IMR-90 (cell line): ENCODE results near the gene DRICH1. TPM values are rescaled to one million over a fixed set of nuclear protein-coding genes. Genes with fewer than 3 reads are reported as not detected.

Experiments
- ATAC-seq: fragments of 200-7000 bp; cut with Tn5 transposase; 2 replicates; pipeline ENCODE4 v1.9.1; 2020; ENCODE audit warnings: low read depth, mild to moderate bottlenecking, moderate library complexity
- Bru-seq: library from RNA; stranded (reverse); fragments of 400-500 nt; gene quantifications from one replicate; lab custom pipeline; 2021; lab: Mats Ljungman, UMichigan
- BruChase-seq, 2 experiments: library from RNA; stranded (reverse); fragments of 400-500 nt; gene quantifications; one replicate each; lab custom pipeline; 2021; lab: Mats Ljungman, UMichigan
- BruUV-seq: library from RNA; stranded (reverse); fragments of 400-500 nt; replicated peaks from 2 replicates; lab custom pipeline; 2021; lab: Mats Ljungman, UMichigan
- CTCF ChIA-PET: fragments of 300-600 bp; formaldehyde crosslinking; extraction: SDS; loops from one replicate; lab custom pipeline; 2021; ENCODE audit warnings: antibody characterized with exemption; lab: Yijun Ruan, JAX
- POLR2A ChIA-PET: fragments of 300-600 bp; sonication (Branson Sonifier 250); formaldehyde crosslinking; loops from one replicate; lab custom pipeline; 2022; ENCODE audit warnings: antibody characterized with exemption; ENCODE audit not compliant: unreplicated experiment; lab: Charles Lee
- DNase-seq: peaks from one replicate; pipeline ENCODE4 v3.0.0; 2013
- H2AFZ ChIP-seq: replicated peaks from 2 replicates; pipeline ENCODE3; 2013; ENCODE audit warnings: low read length, mild to moderate bottlenecking; ENCODE audit not compliant: poor library complexity
- H2AK5ac ChIP-seq: 2 replicates; pipeline ENCODE4 v1.6.1; 2013; ENCODE audit warnings: low read depth, low read length, inconsistent platforms
- H2AK9ac ChIP-seq: replicated peaks from 2 replicates; pipeline ENCODE3; 2013; ENCODE audit warnings: mild to moderate bottlenecking, low read depth, low read length, moderate library complexity; ENCODE audit not compliant: poor library complexity
- H2BK120ac ChIP-seq: 2 replicates; pipeline ENCODE4 v1.6.1; 2013; ENCODE audit warnings: low read depth, low read length, inconsistent platforms
- H2BK15ac ChIP-seq: 3 replicates; pipeline ENCODE4 v1.6.1; 2013; ENCODE audit warnings: low read depth, low read length, inconsistent platforms
- H2BK20ac ChIP-seq: 2 replicates; pipeline ENCODE4 v1.6.1; 2013; ENCODE audit warnings: low read depth, mild to moderate bottlenecking, inconsistent platforms, low read length, moderate library complexity
- H2BK5ac ChIP-seq: 2 replicates; pipeline ENCODE4 v1.6.1; 2013; ENCODE audit warnings: mild to moderate bottlenecking, low read depth, low read length, inconsistent platforms; ENCODE audit not compliant: poor library complexity, severe bottlenecking
- H3K14ac ChIP-seq: replicated peaks from 2 replicates; pipeline ENCODE4 v1.6.1; 2013; ENCODE audit warnings: low read depth, low read length, inconsistent platforms
- H3K18ac ChIP-seq: 2 replicates; pipeline ENCODE4 v1.6.1; 2013; ENCODE audit warnings: low read depth, low read length, control low read depth
- H3K23ac ChIP-seq: 2 replicates; pipeline ENCODE4 v1.6.1; 2013; ENCODE audit warnings: low read depth, low read length, inconsistent platforms
- H3K27ac ChIP-seq: 2 replicates; pipeline ENCODE4 v1.5.1; 2013; ENCODE audit warnings: mild to moderate bottlenecking, control low read depth, low read length; ENCODE audit not compliant: insufficient read depth
- H3K27me3 ChIP-seq: 2 replicates; pipeline ENCODE4 v1.6.1; 2013; ENCODE audit warnings: low read length; ENCODE audit not compliant: control insufficient read depth, insufficient read depth
- H3K36me3 ChIP-seq: 2 replicates; pipeline ENCODE4 v1.6.1; 2013; ENCODE audit warnings: low read length, mixed read lengths; ENCODE audit not compliant: control insufficient read depth, insufficient read depth
- H3K4ac ChIP-seq: 2 replicates; pipeline ENCODE4 v1.6.1; 2013; ENCODE audit warnings: low read depth, low read length, inconsistent platforms
- H3K4me1 ChIP-seq: 2 replicates; pipeline ENCODE4 v1.6.1; 2013; ENCODE audit warnings: low read length, mixed read lengths; ENCODE audit not compliant: control insufficient read depth, insufficient read depth
- H3K4me2 ChIP-seq: 2 replicates; pipeline ENCODE4 v1.6.1; 2013; ENCODE audit warnings: low read depth, mild to moderate bottlenecking, control low read depth, low read length, moderate library complexity
- H3K4me3 ChIP-seq: 2 replicates; pipeline ENCODE4 v1.5.1; 2013; ENCODE audit warnings: low read depth, mild to moderate bottlenecking, control low read depth, low read length, moderate library complexity; ENCODE audit not compliant: insufficient read depth
- H3K56ac ChIP-seq: 2 replicates; pipeline ENCODE4 v1.6.1; 2013; ENCODE audit warnings: low read length, inconsistent platforms; ENCODE audit not compliant: insufficient read depth; ENCODE audit errors: extremely low read depth
- H3K79me1 ChIP-seq, 2 experiments: 2 replicates each; pipeline ENCODE4 v1.6.1; 2013; ENCODE audit warnings: low read length in 2 of 2, inconsistent platforms in 1 of 2, low read depth in 1 of 2
- H3K9ac ChIP-seq: 2 replicates; pipeline ENCODE4 v1.6.1; 2013; ENCODE audit warnings: low read depth, low read length, control low read depth
- H3K9me1 ChIP-seq: 2 replicates; pipeline ENCODE4 v1.6.1; 2013; ENCODE audit warnings: low read length, inconsistent platforms; ENCODE audit not compliant: insufficient read depth
- H3K9me3 ChIP-seq: 2 replicates; pipeline ENCODE4 v1.6.1; 2013; ENCODE audit warnings: low read length; ENCODE audit not compliant: control insufficient read depth, insufficient read depth
- H4K20me1 ChIP-seq: 2 replicates; pipeline ENCODE4 v1.6.1; 2013; ENCODE audit warnings: low read length, inconsistent platforms; ENCODE audit not compliant: insufficient read depth
- H4K5ac ChIP-seq: 2 replicates; pipeline ENCODE4 v1.6.1; 2013; ENCODE audit warnings: mild to moderate bottlenecking, low read depth, low read length, control low read depth
- H4K8ac ChIP-seq, 2 experiments: 2 replicates each; pipeline ENCODE4 v1.6.1; 2013; ENCODE audit warnings: low read depth in 2 of 2, low read length in 2 of 2, control low read depth in 1 of 2, inconsistent platforms in 1 of 2
- H4K91ac ChIP-seq: 2 replicates; pipeline ENCODE4 v1.6.1; 2013; ENCODE audit warnings: low read depth, low read length, inconsistent platforms; ENCODE audit not compliant: insufficient read depth
- BHLHE40 ChIP-seq: fragments of 150-350 bp; IDR thresholded peaks from 2 replicates; pipeline ENCODE4 v1.6.1; 2016; ENCODE audit warnings: mild to moderate bottlenecking, low read depth, low read length
- CEBPB ChIP-seq: IDR thresholded peaks from 2 replicates; pipeline ENCODE4 v1.6.1; 2012; ENCODE audit warnings: low read depth, low read length, improper control_type of control experiment
- CHD1 ChIP-seq: IDR thresholded peaks from 2 replicates; pipeline ENCODE4 v1.6.1; 2012; ENCODE audit warnings: low read depth, low read length, improper control_type of control experiment
- CTCF ChIP-seq: conservative IDR thresholded peaks from 2 replicates; pipeline ENCODE4 v1.5.1; 2012; ENCODE audit warnings: mild to moderate bottlenecking, low read depth, low read length, improper control_type of control experiment
- ELK1 ChIP-seq: fragments of 150-350 bp; IDR thresholded peaks from 2 replicates; pipeline ENCODE4 v1.6.1; 2016; ENCODE audit warnings: low read depth, mild to moderate bottlenecking, low read length, moderate library complexity, borderline replicate concordance
- FOS ChIP-seq: fragments of 150-350 bp; IDR thresholded peaks from 2 replicates; pipeline ENCODE4 v1.6.1; 2016; ENCODE audit warnings: low read depth, low read length
- RCOR1 ChIP-seq: IDR thresholded peaks from 2 replicates; pipeline ENCODE4 v1.6.1; 2012; ENCODE audit warnings: mild to moderate bottlenecking, low read length, improper control_type of control experiment; ENCODE audit not compliant: insufficient replicate concordance
- RFX5 ChIP-seq: IDR thresholded peaks from 2 replicates; pipeline ENCODE4 v1.8.0; 2012; ENCODE audit warnings: low read depth, mild to moderate bottlenecking, low read length, moderate library complexity
- USF2 ChIP-seq: fragments of 150-350 bp; IDR thresholded peaks from 2 replicates; pipeline ENCODE4 v1.6.1; 2017; ENCODE audit warnings: mild to moderate bottlenecking, antibody characterized with exemption, low read length, low read depth
- WGBS, 2 experiments: methylation state at CpG; one replicate each; pipeline versions ENCODE4 v1.1.5 to v1.1.7; 2013; ENCODE audit warnings: missing lambda C conversion rate in 2 of 2; ENCODE audit not compliant: insufficient read length in 1 of 2; ENCODE audit errors: extremely low coverage in 2 of 2; 5-methylcytosine and 5-hydroxymethylcytosine counted together
- dilution Hi-C: fragments of 300-500 bp; cut with HindIII; formaldehyde crosslinking; loops from one replicate; pipeline ENCODE4 v1.14.3; 2018; ENCODE audit warnings: low sequenced_read_pairs; ENCODE audit not compliant: unreplicated experiment
- in situ Hi-C: fragments of 300-500 bp; cut with MboI; formaldehyde crosslinking; loops from 3 replicates; pipeline ENCODE4 v1.14.3; 2019; ENCODE audit warnings: low sequenced_read_pairs, inconsistent platforms, mixed read lengths
- intact Hi-C: fragments of 100-400 bp; cut with micrococcal nuclease; formaldehyde crosslinking; loops from 2 replicates; pipeline ENCODE4 v1.10.0; 2022
- long read RNA-seq: library from polyadenylated mRNA; unstranded; transcript quantifications from one replicate; pipeline ENCODE4 v2.0.0, GENCODE V29; 2021; ENCODE audit not compliant: unreplicated experiment
- polyA plus RNA-seq, 3 experiments: library from polyadenylated mRNA; depleted of rRNA; stranded (reverse); fragments of >200 nt; gene quantifications; 2 replicates each; pipeline ENCODE4 v1.2.3, GENCODE V29; 2012; ENCODE audit warnings: low replicate concordance in 1 of 3
- total RNA-seq: library from RNA; depleted of rRNA; stranded (reverse); fragments of >200 nt; gene quantifications from 2 replicates; pipeline ENCODE4 v1.2.3, GENCODE V29; 2012; rRNA removed

Gene DRICH1
- total RNA-seq: under 0.01 TPM in 1 of 2 replicates, not detected in the other
- 0.13 and 0.14 TPM in 2 replicates for polyA plus RNA-seq (2012; rRNA removed)
- not detected in 2 replicates for polyA plus RNA-seq (2012; cell fraction: cytosol; rRNA removed)
- polyA plus RNA-seq (2012; cell fraction: nucleus; rRNA removed; ENCODE audit: low replicate concordance): 0.78 and 1.9 TPM in 2 replicates
- percentile 44 among the genes with signal in this experiment for Bru-seq, nascent RNA
- percentile 55 among the genes with signal in this experiment for BruChase-seq, experiment 1, labeled RNA remaining after a 6-hour chase
- percentile 50 among the genes with signal in this experiment for BruChase-seq, experiment 2, labeled RNA remaining after a 2-hour chase
- long read RNA-seq: 0 reads

- no peak within 1 kb of the TSS for H2AK9ac ChIP-seq
- no peak within 1 kb of the TSS for H4K8ac ChIP-seq
- H3K9me3 ChIP-seq: no peaks in the 10 kb centered on the region
- no peaks in the 10 kb centered on the region for H3K27me3 ChIP-seq
- no peak for TF ChIP-seq BHLHE40
- TF ChIP-seq CHD1: no peak
- no peak for TF ChIP-seq USF2
- no peak for TF ChIP-seq CEBPB
- no peak for TF ChIP-seq RFX5
- TF ChIP-seq ELK1: no peak
- TF ChIP-seq CTCF: no peak
- no peak for TF ChIP-seq RCOR1
- TF ChIP-seq FOS: no peak
- H3K4me3 ChIP-seq: no peak within 1 kb of the TSS
- DNase-seq (no peak), ATAC-seq (no peak)
- CTCF ChIA-PET: no interaction called here
- H3K79me1 ChIP-seq: no peaks in the 10 kb centered on the region
- no peak within 1 kb of the TSS for H3K27ac ChIP-seq
- H3K4ac ChIP-seq: no peak within 1 kb of the TSS
- no peak within 1 kb of the TSS for H3K9ac ChIP-seq
- WGBS, 2 experiments: 17% methylated on average over 1 of the region's 2 CpGs; no CpG with 5 or more reads in 1 of the 2 experiments
- H4K5ac ChIP-seq: no peak within 1 kb of the TSS
- in situ Hi-C loops: no loop called here
- intact Hi-C loops: no loop called here
- no peak within 1 kb of the TSS for H3K18ac ChIP-seq
- POLR2A ChIA-PET: no interaction called here
- no peak within 1 kb of the TSS for H3K14ac ChIP-seq
- H2BK15ac ChIP-seq: no peak within 1 kb of the TSS
- no peak within 1 kb of the TSS for H4K91ac ChIP-seq
- no peak within 1 kb of the TSS for H2BK20ac ChIP-seq
- dilution Hi-C loops: no loop called here
- no peak within 1 kb of the TSS for H3K4me2 ChIP-seq
- H4K20me1 ChIP-seq: no peaks in the 10 kb centered on the region
- BruUV-seq: no TSS peak
- no peak within 1 kb of the TSS for H3K56ac ChIP-seq
- no peak within 1 kb of the TSS for H2BK5ac ChIP-seq
- H2AFZ ChIP-seq: no peak within 1 kb of the TSS
- H3K23ac ChIP-seq: no peak within 1 kb of the TSS
- H2AK5ac ChIP-seq: no peak within 1 kb of the TSS
- H3K36me3 ChIP-seq: no peaks in the 10 kb centered on the region
- no peaks in the 10 kb centered on the region for H3K4me1 ChIP-seq
- H3K9me1 ChIP-seq: no peaks in the 10 kb centered on the region
- H2BK120ac ChIP-seq: no peak within 1 kb of the TSS
Measured at GRCh38 chr22:23632178-23632577, at the start of gene DRICH1. Gene DRICH1, minus strand, starts transcription at chr22:23632321. Its CDS starts 298 bp downstream, at chr22:23632023.
